Breast epithelium (tissue), 3 donors: Measurements from ENCODE around the gene TMEM117.

ENCODE experiments used
- POLR2A ChIP-seq: fragments of 450-650 bp; IDR thresholded peaks from one replicate; pipeline ENCODE4 v1.6.1; 2016; ENCODE audit warnings: antibody characterized with exemption, mild to moderate bottlenecking, moderate library complexity
- POLR2AphosphoS5 ChIP-seq, 3 donors: sonication (generic); formaldehyde crosslinking; IDR thresholded peaks; one replicate each; pipeline ENCODE4 v1.6.1; 2017; ENCODE audit warnings: antibody characterized with exemption in 3 of 3
- TF ChIP-seq, protein P1 (sequence below), 3 donors: fragments of 450-650 bp; IDR thresholded peaks; one replicate each; pipeline ENCODE4 v1.5.1; 2016 to 2017; ENCODE audit warnings: antibody characterized with exemption in 3 of 3, mild to moderate bottlenecking in 3 of 3, moderate library complexity in 3 of 3

DNA sequence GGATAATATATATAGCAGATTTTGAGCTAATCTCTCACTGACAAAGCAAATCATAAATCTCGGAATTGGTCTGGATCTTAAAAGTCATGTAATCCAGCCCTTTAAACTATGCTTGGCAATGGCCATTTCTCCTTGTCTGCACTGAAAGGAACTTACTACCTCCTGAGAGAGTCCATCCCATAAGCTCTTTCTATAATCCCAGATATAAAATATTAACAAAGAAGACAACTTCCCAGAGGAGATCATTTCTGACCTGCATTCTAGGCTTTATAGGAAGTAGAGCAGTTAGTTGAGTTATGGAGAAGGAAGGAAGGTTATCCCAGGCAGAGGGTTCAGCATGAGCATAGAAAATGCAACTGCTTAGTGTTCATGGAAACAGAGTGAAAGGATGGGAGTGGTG lies 99.7 kb downstream of the TMEM117 start:
- TF ChIP-seq POLR2AphosphoS5 (IDR thresholded peaks at IDR 0.05) (no peak), POLR2A (no peak)
- TF ChIP-seq, protein P1, sequence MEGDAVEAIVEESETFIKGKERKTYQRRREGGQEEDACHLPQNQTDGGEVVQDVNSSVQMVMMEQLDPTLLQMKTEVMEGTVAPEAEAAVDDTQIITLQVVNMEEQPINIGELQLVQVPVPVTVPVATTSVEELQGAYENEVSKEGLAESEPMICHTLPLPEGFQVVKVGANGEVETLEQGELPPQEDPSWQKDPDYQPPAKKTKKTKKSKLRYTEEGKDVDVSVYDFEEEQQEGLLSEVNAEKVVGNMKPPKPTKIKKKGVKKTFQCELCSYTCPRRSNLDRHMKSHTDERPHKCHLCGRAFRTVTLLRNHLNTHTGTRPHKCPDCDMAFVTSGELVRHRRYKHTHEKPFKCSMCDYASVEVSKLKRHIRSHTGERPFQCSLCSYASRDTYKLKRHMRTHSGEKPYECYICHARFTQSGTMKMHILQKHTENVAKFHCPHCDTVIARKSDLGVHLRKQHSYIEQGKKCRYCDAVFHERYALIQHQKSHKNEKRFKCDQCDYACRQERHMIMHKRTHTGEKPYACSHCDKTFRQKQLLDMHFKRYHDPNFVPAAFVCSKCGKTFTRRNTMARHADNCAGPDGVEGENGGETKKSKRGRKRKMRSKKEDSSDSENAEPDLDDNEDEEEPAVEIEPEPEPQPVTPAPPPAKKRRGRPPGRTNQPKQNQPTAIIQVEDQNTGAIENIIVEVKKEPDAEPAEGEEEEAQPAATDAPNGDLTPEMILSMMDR (IDR thresholded peaks at IDR 0.05) = no peak
